ENCODE results near the gene CACNA1F. TPM values are rescaled to one million over a fixed set of nuclear protein-coding genes. Genes with fewer than 3 reads are reported as not detected.

The CACNA1F gene
- polyA plus RNA-seq (ENCODE audit: low read depth in 6 of 6), result under 1 TPM; 0.08 to 0.25 (median 0.14) TPM

- no peaks in the 10 kb centered on the region for H3K27me3 Mint-ChIP-seq
- H3K4me3 Mint-ChIP-seq, result peak within 1 kb of the TSS in 3 of 8 donors; percentile 25 to 89 (median 41)
- no peaks in the 10 kb centered on the region for H3K36me3 Mint-ChIP-seq
- peaks cover 18 to 49% (median 42%) of the 10 kb centered on the region in 3 donors for H3K4me1 Mint-ChIP-seq
- no peak for DNase-seq
- H3K27ac Mint-ChIP-seq, result peak within 1 kb of the TSS in 3 of 6 donors; percentile 72 to 81 (median 76)
- no peak for ATAC-seq (ENCODE audit: low read depth in 2 of 2)
- peaks cover 0 to 4% (median 0%) of the 10 kb centered on the region in 7 donors for H3K9me3 Mint-ChIP-seq
Measured at GRCh38 chrX:49233176-49233575, at the start of gene CACNA1F. Gene CACNA1F (minus strand): TSS chrX:49233340. CDS start chrX:49233309, 31 bp downstream.

DNA sequence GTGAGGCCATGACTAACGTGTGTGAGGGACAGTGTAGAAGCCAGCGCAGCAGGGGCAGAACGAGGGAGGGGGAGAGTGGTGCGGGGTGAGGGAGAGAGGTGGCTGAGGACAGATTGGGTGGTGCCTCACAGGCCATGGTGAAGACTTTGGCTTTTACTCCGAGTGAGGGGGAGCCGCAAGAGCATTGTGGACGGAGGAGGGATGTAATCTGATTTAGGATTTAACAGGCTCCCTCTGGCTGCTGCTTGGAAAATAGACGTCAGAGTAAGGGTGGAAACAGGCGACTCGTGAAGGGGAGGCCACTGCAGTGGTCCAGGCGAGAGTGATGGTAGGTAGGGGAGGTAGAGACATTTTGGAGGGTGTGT is 49.5 kb upstream of the CACNA1F start:
- H3K27ac Mint-ChIP-seq, result no peak overlapping the region

DNA sequence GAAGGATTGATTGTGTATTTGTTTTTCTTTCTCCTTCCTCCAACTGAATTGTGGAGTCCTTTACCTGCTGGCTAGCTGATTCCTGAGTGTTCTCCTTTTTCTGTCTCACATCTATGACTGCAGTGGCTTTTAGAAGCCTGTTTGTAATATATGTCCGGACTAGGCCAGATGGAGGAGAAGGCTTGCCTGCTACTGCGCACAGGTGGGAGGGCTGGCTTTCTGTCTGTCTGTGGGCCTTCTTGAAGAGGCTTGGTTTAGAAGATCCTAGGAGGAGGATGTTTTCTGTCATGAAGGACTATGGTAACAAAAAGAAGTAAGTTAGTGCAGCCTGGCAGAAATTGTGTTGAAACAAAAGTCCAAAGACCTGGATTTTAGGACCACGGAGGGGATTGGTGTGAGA is 44.9 kb upstream of the CACNA1F start:
- no peaks in the 10 kb centered on the region for H3K36me3 Mint-ChIP-seq

More for the DNA sequence above, 49.5 kb upstream of the CACNA1F start:
- H3K9me3 Mint-ChIP-seq, result peaks cover 0 to 1% (median 0%) of the 10 kb centered on the region in 7 donors
- H3K27me3 Mint-ChIP-seq, result peaks cover 0 to 10% (median 0%) of the 10 kb centered on the region in 3 donors
- H3K4me1 Mint-ChIP-seq, result peaks cover 0 to 10% (median under 1%) of the 10 kb centered on the region in 3 donors
- H3K4me3 Mint-ChIP-seq, result no peak overlapping the region
- DNase-seq, result no peak
- no peaks in the 10 kb centered on the region for H3K36me3 Mint-ChIP-seq
- ATAC-seq (ENCODE audit: low read depth in 2 of 2), result no peak

GRCh38 chrX:49277535-49277830 is 44.3 kb upstream of the CACNA1F start:
- H3K4me3 Mint-ChIP-seq, result no peak overlapping the region
- no peaks in the 10 kb centered on the region for H3K36me3 Mint-ChIP-seq
- H3K27me3 Mint-ChIP-seq, result peaks cover 0 to 14% (median 0%) of the 10 kb centered on the region in 3 donors
- DNase-seq, result no peak
- peaks cover 25 to 36% (median 28%) of the 10 kb centered on the region in 3 donors for H3K4me1 Mint-ChIP-seq
- H3K9me3 Mint-ChIP-seq, result peaks cover 0 to 1% (median 0%) of the 10 kb centered on the region in 7 donors
- no peak for ATAC-seq (ENCODE audit: low read depth in 2 of 2)
- H3K27ac Mint-ChIP-seq, result peak overlapping the region in 1 of 6 donors; percentile 24

More for the DNA sequence above, 44.9 kb upstream of the CACNA1F start:
- ATAC-seq (ENCODE audit: low read depth in 2 of 2) (no peak), DNase-seq (no peak)
- H3K4me3 Mint-ChIP-seq, result no peak overlapping the region
- H3K4me1 Mint-ChIP-seq, result peaks cover 22 to 32% (median 25%) of the 10 kb centered on the region in 3 donors
- peak overlapping the region in 1 of 6 donors; percentile 76 for H3K27ac Mint-ChIP-seq
- peaks cover 0 to 18% (median 0%) of the 10 kb centered on the region in 3 donors for H3K27me3 Mint-ChIP-seq
- H3K9me3 Mint-ChIP-seq, result peaks cover 0 to 1% (median 0%) of the 10 kb centered on the region in 7 donors

DNA sequence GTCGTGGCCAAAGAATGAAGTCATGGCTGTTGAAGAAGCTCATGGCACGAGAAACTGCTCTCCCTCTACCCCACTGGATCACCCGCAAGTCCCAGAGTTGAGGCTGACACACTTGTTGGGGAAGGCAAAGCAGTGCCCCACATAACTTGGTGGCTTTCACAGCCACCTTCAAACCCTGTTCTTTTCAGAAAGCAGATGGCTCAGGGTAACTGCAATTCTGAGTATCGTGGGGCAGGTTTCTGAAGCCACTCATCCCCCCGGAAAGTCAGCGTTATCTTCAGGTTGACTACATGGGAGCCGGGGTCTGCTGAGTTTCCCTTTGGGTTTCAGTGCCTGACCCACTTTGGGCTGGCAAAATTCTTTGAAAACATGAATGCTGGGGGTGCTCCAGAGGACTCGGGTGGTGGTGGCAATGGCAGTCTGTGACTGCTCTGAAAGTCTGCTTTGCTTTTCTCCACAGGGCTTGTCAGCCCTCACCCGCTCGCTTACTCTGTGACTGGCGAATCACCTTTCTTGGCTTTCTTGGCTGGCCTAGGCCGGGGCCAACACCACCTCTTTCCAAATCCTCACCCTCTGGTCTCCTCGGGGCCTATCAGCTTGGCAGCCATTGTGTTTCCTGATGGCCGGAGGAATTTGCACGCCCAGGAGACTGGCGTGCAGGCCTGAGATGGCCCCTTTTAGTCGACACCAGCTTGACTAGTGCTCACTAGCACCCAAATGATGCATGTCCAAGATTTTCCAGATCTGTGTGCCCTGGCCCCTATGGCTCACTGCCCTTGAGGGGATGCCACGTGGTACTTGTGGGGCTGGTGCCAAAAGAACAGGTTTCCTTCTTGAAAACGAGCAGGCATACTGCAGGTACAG is 43.8 kb upstream of the CACNA1F start:
- DNase-seq (no peak), ATAC-seq (ENCODE audit: low read depth in 2 of 2) (no peak)
- no peak overlapping the region for H3K4me3 Mint-ChIP-seq
- peaks cover 21 to 42% (median 30%) of the 10 kb centered on the region in 3 donors for H3K4me1 Mint-ChIP-seq
- H3K27me3 Mint-ChIP-seq, result peaks cover 0 to 9% (median 0%) of the 10 kb centered on the region in 3 donors
- H3K9me3 Mint-ChIP-seq, result peaks cover 0 to 1% (median 0%) of the 10 kb centered on the region in 7 donors
- peak overlapping the region in 1 of 6 donors; percentile 24 for H3K27ac Mint-ChIP-seq
- H3K36me3 Mint-ChIP-seq, result no peaks in the 10 kb centered on the region

GRCh38 chrX:49276207-49276606 is 43.1 kb upstream of the CACNA1F start:
- H3K9me3 Mint-ChIP-seq, result peaks cover 0 to 2% (median 0%) of the 10 kb centered on the region in 7 donors
- ATAC-seq (ENCODE audit: low read depth in 2 of 2), result no peak
- no peak for DNase-seq
- H3K36me3 Mint-ChIP-seq, result no peaks in the 10 kb centered on the region
- peaks cover 0 to 8% (median 0%) of the 10 kb centered on the region in 3 donors for H3K27me3 Mint-ChIP-seq
- peaks cover 22 to 48% (median 36%) of the 10 kb centered on the region in 3 donors for H3K4me1 Mint-ChIP-seq
- H3K27ac Mint-ChIP-seq, result no peak overlapping the region
- H3K4me3 Mint-ChIP-seq, result no peak overlapping the region

DNA sequence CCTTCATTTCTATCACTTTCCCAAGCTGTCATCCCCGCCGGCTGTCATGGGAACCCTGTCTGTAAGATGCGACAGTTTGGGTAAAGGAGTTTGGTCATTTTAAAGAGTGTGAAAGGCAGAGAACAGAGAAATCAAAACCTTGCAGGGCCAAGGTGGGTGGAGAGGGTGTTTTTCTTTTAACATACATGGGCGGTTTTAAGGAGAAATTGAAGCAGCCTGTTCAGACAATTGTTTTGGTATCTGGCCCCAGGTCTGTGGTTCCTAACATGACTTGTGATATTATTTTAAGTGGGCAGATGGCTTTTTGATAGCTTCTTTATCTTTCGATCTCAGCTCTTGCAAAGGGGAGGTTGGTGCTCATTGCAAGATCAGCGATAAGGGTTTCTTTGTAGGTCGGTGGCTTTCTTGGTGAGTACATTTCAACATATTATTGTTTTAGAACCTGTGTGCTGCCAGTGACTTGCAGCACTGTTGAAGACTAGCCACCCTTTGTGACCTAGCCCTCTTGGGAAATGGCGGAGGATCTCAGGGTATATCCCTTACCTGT is 40.1 kb upstream of the CACNA1F start:
- no peaks in the 10 kb centered on the region for H3K36me3 Mint-ChIP-seq
- H3K27me3 Mint-ChIP-seq, result peaks cover 0 to 8% (median 0%) of the 10 kb centered on the region in 3 donors
- peaks cover 0 to 5% (median 0%) of the 10 kb centered on the region in 7 donors for H3K9me3 Mint-ChIP-seq
- no peak for DNase-seq
- H3K4me3 Mint-ChIP-seq, result peak overlapping the region in 4 of 8 donors; percentile 4 to 83 (median 42)
- peaks cover 31 to 59% (median 49%) of the 10 kb centered on the region in 3 donors for H3K4me1 Mint-ChIP-seq
- peak overlapping the region in 1 of 6 donors; percentile 0 for H3K27ac Mint-ChIP-seq
- ATAC-seq (ENCODE audit: low read depth in 2 of 2), result no peak

DNA sequence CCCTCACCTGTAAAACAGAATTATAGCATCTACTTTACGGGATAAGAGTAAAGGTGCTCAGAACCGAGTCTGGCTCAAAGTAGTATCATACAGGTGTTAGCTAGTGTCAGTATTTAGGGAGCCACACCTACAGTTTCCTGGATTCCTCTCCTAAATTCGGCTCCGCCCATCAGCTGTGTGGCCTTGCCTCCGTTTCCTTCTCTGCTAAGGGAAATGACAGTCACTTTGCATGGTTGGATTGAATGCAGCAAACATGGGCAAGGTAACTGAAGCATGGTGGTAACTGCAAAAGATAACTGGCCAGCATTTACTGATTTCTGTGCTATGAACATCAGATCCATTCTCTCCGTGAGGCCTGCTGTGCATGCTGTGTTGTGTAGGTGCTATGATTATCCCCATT is 39.3 kb upstream of the CACNA1F start:
- ATAC-seq (ENCODE audit: low read depth in 2 of 2) (no peak), DNase-seq (no peak)
- Mint-ChIP-seq H3K27ac (peak overlapping the region in 2 of 6 donors; percentile 54 to 64), H3K9me3 (peaks cover 0 to 5% (median 0%) of the 10 kb centered on the region in 7 donors), H3K36me3 (no peaks in the 10 kb centered on the region), H3K4me3 (peak overlapping the region in 4 of 8 donors; percentile 39 to 83 (median 58)), H3K27me3 (peaks cover 0 to 8% (median 0%) of the 10 kb centered on the region in 3 donors), H3K4me1 (peaks cover 31 to 59% (median 53%) of the 10 kb centered on the region in 3 donors)

- Mint-ChIP-seq H3K36me3 (no peaks in the 10 kb centered on the region), H3K4me3 (peak overlapping the region in 7 of 8 donors; percentile 20 to 85 (median 74)), H3K4me1 (peaks cover 31 to 58% (median 53%) of the 10 kb centered on the region in 3 donors), H3K9me3 (peaks cover 0 to 5% (median 0%) of the 10 kb centered on the region in 7 donors), H3K27me3 (peaks cover 0 to 8% (median 0%) of the 10 kb centered on the region in 3 donors), H3K27ac (peak overlapping the region in 5 of 6 donors; percentile 64 to 87 (median 73))
- DNase-seq (no peak), ATAC-seq (ENCODE audit: low read depth in 2 of 2) (no peak)
Measured at GRCh38 chrX:49271341-49271740, 38.2 kb upstream of the CACNA1F start.

GRCh38 chrX:49270249-49270921 is 37.2 kb upstream of the CACNA1F start:
- Mint-ChIP-seq H3K4me3 (peak overlapping the region; percentile 68 to 96 (median 75)), H3K4me1 (peaks cover 26 to 52% (median 48%) of the 10 kb centered on the region in 3 donors)
- ATAC-seq (ENCODE audit: low read depth in 2 of 2), result no peak

DNA sequence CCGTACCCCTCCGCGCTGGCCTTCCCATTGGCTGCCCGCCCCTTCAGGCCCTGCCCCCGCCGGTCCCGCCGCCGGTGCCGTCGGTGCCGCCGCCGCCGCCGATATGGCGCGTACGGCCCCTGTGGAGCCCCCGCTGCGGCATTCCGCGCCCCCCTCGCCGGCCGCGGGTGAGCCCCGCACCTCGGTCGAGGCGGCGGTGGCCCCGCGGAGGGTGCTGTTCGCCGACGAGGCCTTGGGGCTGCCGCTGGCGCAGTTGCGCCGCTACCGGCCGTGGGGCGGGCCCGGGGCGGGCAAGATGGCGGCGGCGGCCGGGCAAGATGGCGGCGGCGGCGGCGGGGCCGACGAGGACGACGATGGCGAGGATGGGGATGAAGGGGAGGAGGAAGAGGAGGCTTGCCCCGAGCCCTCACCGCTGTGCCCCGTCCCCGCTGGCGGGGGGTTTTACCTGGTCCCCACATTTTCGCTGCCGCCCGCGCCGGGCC is 36.7 kb upstream of the CACNA1F start, which contains the start of gene PPP1R3F:
Gene PPP1R3F, plus strand, starts transcription at position 27 of the 482 bp plus-strand sequence. Its CDS starts 77 bp downstream, at position 104.
- Mint-ChIP-seq H3K4me1 (peaks cover 20 to 46% (median 42%) of the 10 kb centered on the region in 3 donors), H3K9me3 (peaks cover 0 to 5% (median 0%) of the 10 kb centered on the region in 7 donors), H3K4me3 (peak within 1 kb of the TSS; percentile 74 to 99 (median 98)), H3K27ac (peak within 1 kb of the TSS; percentile 97 to 100 (median 98)), H3K36me3 (no peaks in the 10 kb centered on the region), H3K27me3 (no peaks in the 10 kb centered on the region)
- ATAC-seq (ENCODE audit: low read depth in 2 of 2), result peak; percentile 9 to 13
- no peak for DNase-seq

More at GRCh38 chrX:49270249-49270921, 37.2 kb upstream of the CACNA1F start:
- Mint-ChIP-seq H3K27me3 (peaks cover 0 to 5% (median 0%) of the 10 kb centered on the region in 3 donors), H3K9me3 (peaks cover 0 to 5% (median 0%) of the 10 kb centered on the region in 7 donors), H3K27ac (peak overlapping the region in 2 of 6 donors; percentile 87 to 97), H3K36me3 (no peaks in the 10 kb centered on the region)
- DNase-seq, result no peak

- ATAC-seq (ENCODE audit: low read depth in 2 of 2), result peak; percentile 80 to 81
- Mint-ChIP-seq H3K36me3 (no peaks in the 10 kb centered on the region), H3K4me3 (peak overlapping the region; percentile 74 to 99 (median 98)), H3K27me3 (no peaks in the 10 kb centered on the region), H3K27ac (peak overlapping the region; percentile 97 to 100 (median 98)), H3K4me1 (peaks cover 16 to 40% (median 37%) of the 10 kb centered on the region in 3 donors), H3K9me3 (peaks cover 0 to 5% (median 0%) of the 10 kb centered on the region in 7 donors)
- peak; percentile 93 for DNase-seq
Measured at GRCh38 chrX:49269010-49269766, 36.0 kb upstream of the CACNA1F start.

Measured in naive B cell (primary cell).